GM21576 (cell line): Measurements from ENCODE around the gene DOK6.
"Not testable (repeated sequence)": the region's sequence is repeated elsewhere in the genome, so short reads cannot be mapped to it uniquely, and the experiment has no call there.

Experiments used
- ATAC-seq: cut with Tn5 transposase; IDR thresholded peaks from one replicate; pipeline ENCODE4 v1.9.1; 2021; ENCODE audit warnings: mild to moderate bottlenecking, moderate library complexity; ENCODE audit not compliant: unreplicated experiment

Gene DOK6

GRCh38 chr18:69789794-69790193 lies 389.1 kb downstream of the DOK6 start:
- no peak for ATAC-seq

GRCh38 chr18:69790649-69791048 lies 390.0 kb downstream of the DOK6 start:
- no peak for ATAC-seq

GRCh38 chr18:69795791-69796190 lies 395.1 kb downstream of the DOK6 start:
- no peak for ATAC-seq

DNA sequence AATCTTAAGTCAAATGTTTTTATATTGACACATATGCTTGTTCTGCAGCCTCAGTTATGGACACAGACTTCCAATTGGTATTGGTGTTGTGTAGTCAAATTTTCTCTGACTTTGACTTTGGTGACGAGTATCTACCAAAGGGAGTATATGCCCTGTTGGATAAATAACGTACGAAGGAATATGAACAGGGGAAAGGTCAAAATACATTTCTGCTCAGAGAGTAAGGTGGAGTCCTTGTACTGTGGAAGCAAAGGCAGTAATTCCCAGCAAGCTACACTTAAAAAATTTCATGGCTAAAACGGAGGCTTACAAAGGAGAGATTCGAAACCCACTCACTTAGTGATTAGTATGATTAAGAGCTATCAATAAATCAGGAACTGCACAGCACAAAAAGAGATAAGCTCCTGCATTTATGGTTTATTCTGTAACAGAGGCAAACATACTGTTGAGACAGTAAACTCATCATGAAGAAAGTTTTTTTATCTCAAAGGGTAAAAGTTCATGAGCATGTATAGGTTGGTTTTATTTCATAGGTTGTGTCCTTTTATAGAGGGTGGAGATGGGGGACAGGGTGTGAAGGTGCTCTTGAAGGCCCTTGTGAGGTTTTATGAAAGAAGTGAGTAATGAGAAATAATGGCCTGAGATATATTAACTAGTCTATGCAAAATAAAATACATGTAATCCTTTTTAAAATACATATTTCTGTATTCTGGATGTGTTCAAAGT lies 404.3 kb downstream of the DOK6 start:
- ATAC-seq = no peak

- no peak for ATAC-seq
These were observed 407.7 kb downstream of the DOK6 start for GRCh38 chr18:69808399-69808798.

GRCh38 chr18:69813559-69813958 lies 412.9 kb downstream of the DOK6 start:
- no peak for ATAC-seq

- no peak for ATAC-seq
These were observed 414.2 kb downstream of the DOK6 start for GRCh38 chr18:69814861-69815385.

GRCh38 chr18:69817335-69817940 lies 416.8 kb downstream of the DOK6 start:
- no peak for ATAC-seq

DNA sequence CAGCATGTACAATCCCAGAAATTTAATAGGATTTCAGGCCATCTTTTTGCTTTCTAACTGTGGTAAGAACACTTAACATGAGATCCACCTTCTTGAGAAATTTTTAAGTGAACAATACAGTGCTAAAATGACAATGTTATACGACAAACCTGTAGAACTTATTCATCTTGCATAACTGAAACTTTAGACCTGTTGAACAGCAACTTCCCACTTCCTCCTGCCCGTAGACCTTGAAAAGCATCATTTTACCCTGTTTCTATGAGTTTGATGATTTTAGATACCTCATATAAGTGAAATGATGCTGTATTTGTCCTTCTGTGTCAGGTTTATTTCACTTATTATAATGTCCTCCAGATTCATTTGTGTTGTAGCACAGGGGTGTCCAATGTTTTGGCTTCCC lies 418.8 kb downstream of the DOK6 start:
- no peak for ATAC-seq

DNA sequence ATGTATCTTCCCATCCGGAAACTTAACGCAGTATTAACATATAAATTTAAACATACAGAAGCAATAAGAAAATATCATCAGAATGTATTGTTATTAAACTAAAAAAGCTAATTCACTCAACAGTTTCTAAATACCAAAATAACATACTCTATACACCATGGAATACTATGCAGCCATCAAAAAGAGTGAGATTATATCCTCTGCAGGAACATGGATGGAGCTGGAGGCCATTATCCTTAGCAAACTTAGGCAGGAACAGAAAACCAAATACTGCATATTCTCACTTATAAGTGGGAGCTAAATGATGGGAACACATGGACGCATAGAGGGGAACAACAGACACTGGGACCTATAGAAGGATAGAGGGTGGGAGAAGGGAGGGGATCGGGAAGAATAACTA lies 419.9 kb downstream of the DOK6 start:
- ATAC-seq = no peak

DNA sequence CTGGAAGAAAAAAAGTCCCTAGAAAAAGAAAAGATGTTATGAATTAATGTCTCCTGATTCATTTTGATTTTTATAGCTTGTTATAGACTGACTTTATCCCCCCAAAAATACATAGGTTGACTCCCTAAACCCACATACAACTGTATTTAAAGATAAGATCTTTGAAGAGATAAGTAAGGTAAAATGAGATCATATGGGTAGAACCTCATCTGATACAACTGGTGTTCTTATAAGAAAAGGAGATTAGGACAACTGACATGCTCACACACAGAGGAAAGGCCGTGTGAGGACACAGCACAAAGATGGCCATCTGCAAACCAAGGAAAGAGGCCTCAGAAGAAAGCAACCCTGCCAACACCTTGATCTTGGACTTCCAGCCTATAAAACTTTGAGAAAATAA lies 429.5 kb downstream of the DOK6 start:
- no peak for ATAC-seq

- not testable (repeated sequence) for ATAC-seq
These were observed 434.3 kb downstream of the DOK6 start for GRCh38 chr18:69834980-69835379.

- ATAC-seq = no peak
These were observed 437.3 kb downstream of the DOK6 start for GRCh38 chr18:69838003-69838402.

- no peak for ATAC-seq
These were observed 438.1 kb downstream of the DOK6 start for GRCh38 chr18:69838620-69839411.

DNA sequence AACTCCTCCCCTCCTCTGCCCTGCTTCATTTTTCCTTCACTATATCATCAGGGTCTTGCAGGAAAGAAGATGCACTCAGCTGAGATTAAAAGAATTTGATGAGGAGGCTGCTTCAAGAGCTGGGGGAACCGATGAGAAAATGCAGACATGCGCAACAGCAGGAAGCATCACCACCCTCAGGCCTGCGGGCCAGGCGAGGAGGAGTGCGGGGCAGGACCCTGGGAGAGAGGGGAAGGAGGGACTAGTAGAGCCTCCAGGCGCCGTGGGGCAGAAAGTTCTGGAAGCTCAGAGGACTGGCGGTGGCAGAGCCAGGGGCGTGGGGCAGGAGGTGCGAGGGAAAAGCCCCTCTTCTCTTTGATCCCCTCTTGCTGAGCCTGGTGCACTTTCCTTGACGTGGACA lies 438.8 kb downstream of the DOK6 start:
- ATAC-seq = no peak

- no peak for ATAC-seq
These were observed 439.3 kb downstream of the DOK6 start for GRCh38 chr18:69840001-69840400.

DNA sequence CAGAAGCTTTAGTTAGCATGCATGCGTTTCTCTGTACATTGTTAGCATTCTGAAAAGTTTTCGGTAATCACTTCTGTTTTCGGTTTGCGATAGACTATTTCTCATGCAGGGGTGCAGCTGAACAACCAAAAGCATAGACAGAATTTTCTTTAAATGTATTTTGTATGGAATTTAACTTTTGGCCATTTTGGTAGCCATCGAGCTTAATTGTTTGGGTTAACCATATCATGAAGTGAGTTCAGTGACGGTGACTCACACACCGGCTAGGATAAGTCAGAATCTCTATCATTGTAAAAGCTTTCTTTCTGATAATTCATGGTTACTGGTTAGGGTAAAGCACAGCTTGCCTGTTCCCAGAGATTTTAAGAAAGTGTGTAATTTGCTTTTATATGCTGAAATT lies 439.8 kb downstream of the DOK6 start:
- no peak for ATAC-seq

GRCh38 chr18:69841117-69841516 lies 440.4 kb downstream of the DOK6 start:
- no peak for ATAC-seq

- no peak for ATAC-seq
These were observed 442.3 kb downstream of the DOK6 start for GRCh38 chr18:69843015-69843414.

DNA sequence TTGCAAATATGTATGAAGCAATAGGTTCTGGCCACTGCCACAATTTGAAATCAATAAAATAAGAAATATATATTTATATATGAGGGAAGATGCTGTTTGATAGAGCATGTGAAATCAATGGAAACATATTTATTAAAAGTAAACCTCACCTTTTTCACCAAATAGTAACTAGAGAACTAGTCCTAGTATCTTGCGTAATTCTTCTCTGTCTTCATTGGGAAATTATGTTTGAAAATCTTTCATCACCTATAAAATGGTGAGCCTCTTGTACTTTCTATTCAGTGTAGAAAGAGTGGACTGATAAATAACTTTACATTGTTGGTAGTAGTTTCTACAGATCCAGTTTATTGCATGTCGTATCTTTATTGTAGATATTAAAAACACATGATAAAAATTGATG lies 444.0 kb downstream of the DOK6 start:
- no peak for ATAC-seq

DNA sequence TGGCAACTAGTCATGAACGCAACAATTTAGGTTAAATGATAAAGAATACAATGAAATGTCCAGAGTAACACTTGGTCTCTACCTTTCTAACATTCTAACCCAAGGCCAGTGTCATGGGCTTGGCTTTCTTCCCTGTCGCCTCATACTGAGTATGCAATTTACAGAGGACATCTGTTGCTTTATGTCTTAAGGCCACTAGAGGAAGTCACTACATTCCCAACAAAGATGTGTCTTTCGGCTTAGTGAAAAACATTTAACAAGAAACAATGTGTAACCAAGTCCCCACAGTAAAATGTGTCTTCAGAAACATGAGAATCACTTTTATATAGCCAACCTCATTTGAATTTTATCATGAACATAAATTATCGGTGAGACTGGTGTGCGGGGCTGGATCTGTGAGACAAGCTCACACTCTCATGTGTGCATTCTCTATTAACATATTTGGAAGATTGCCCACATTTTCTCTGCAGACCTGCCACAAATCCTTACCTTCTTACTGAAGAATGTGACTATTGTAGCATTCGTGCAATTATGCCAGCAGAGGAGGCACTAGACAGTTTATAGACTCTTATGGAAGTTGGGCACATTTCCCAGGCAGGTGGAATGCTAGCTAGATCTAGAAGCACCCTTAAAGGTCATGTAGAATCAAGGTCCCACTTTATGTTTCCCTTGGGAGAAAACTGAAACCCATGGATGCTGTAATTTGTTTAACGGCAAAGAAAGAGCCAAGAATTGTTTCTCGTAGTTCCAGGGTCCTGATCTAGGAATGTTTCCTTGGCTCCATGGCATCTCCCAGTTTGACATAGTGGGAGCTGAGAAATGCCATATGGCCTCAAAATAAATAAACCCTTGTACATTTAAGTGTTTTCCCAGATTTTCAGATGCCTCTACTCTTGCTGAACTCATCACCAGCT lies 445.2 kb downstream of the DOK6 start:
- no peak for ATAC-seq
